HG03064 (cell line): Measurements from ENCODE around the gene CCDC92B.

Experiments
- ATAC-seq: cut with Tn5 transposase; IDR thresholded peaks from one replicate; pipeline ENCODE4 v1.9.1; 2021; ENCODE audit warnings: low read depth; ENCODE audit not compliant: unreplicated experiment

The CCDC92B gene

GRCh38 chr17:2779545-2779944 lies 30.1 kb upstream of the CCDC92B start:
- ATAC-seq, result no peak

- no peak for ATAC-seq
Observed at GRCh38 chr17:2778489-2778888, 29.0 kb upstream of the CCDC92B start.

GRCh38 chr17:2777242-2777867 lies 27.9 kb upstream of the CCDC92B start:
- ATAC-seq, result no peak

- no peak for ATAC-seq
Observed at GRCh38 chr17:2776589-2777241, 27.3 kb upstream of the CCDC92B start.

GRCh38 chr17:2775206-2775605 lies 25.8 kb upstream of the CCDC92B start:
- ATAC-seq, result no peak

- no peak for ATAC-seq
Observed at GRCh38 chr17:2770129-2770528, 20.7 kb upstream of the CCDC92B start.

GRCh38 chr17:2758870-2759269 lies 9.4 kb upstream of the CCDC92B start:
- no peak for ATAC-seq

- no peak for ATAC-seq
Observed at GRCh38 chr17:2755891-2756724, 6.7 kb upstream of the CCDC92B start.

GRCh38 chr17:2751491-2751890 lies 2.0 kb upstream of the CCDC92B start:
- ATAC-seq, result no peak

GRCh38 chr17:2750721-2751120 lies 1.3 kb upstream of the CCDC92B start:
- no peak for ATAC-seq

GRCh38 chr17:2749784-2750181 lies 331 bp upstream of the CCDC92B start:
- no peak for ATAC-seq

GRCh38 chr17:2745317-2746037 lies 4.0 kb downstream of the CCDC92B start:
- ATAC-seq, result no peak

- no peak for ATAC-seq
Observed at GRCh38 chr17:2737693-2738092, 11.8 kb downstream of the CCDC92B start.

- ATAC-seq, result no peak
Observed at GRCh38 chr17:2736956-2737355, 12.5 kb downstream of the CCDC92B start.

- no peak for ATAC-seq
Observed at GRCh38 chr17:2735896-2736295, 13.6 kb downstream of the CCDC92B start.

- ATAC-seq, result no peak
Observed at GRCh38 chr17:2734939-2735338, 14.5 kb downstream of the CCDC92B start.

- no peak for ATAC-seq
Observed at GRCh38 chr17:2731807-2732206, 17.6 kb downstream of the CCDC92B start.

- no peak for ATAC-seq
Observed at GRCh38 chr17:2730764-2731353, 18.6 kb downstream of the CCDC92B start.

- ATAC-seq, result no peak
Observed at GRCh38 chr17:2724784-2725164, 24.7 kb downstream of the CCDC92B start.

- ATAC-seq, result no peak
Observed at GRCh38 chr17:2723997-2724783, 25.3 kb downstream of the CCDC92B start.
